ENCODE data around the gene HLA-DMB. TPM values are rescaled to one million over a fixed set of nuclear protein-coding genes. Genes with fewer than 3 reads are reported as not detected.

The HLA-DMB gene
- polyA plus RNA-seq, 6 donors from 2014 or later, result 1,171 to 1,354 (median 1,198) TPM

DNA sequence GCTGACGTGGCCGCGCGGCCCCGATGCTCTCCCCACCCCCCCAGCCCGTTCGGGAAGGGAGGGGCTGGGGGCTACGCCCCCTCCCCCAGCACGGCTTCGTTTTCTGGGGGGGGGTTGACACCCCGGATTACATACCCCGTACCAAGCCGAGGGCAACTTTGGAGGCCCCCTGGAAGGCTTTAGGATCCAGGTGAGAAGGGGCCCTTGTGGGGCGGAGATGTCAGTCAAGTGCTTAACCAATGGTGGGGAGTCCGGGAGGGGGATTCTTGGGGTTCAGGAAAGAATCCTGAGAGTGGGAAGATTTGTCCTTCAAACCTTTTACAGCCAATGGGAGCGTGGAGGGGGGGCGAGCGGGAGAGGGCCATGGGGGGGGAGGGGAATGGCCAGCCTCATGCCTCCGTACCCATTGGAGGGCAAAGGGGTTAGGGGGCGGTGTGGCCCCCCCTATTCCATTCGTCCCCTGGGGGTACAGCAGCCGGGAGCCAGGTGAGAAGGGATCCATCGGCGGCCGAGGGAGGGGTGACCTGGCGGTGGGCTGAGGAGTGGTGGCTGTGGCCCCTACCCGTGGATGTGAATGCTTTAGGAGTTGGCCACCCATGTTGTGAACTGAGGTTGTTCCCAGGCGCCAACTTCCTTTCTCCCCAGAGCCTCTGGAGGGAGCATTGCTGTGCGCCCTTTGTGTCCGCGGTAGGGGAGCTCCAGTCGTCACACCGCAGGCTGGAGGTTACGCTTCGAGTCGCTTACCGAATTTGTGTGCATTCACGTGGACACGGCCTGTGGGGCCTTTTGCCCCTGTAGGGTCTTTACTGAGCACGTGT lies 28.2 kb upstream of the HLA-DMB start:
- DNase-seq (peak; percentile 45), ATAC-seq (ENCODE audit: low read depth in 2 of 2) (no peak)
- Mint-ChIP-seq H3K4me1 (peaks cover 55 to 58% (median 58%) of the 10 kb centered on the region in 3 donors), H3K9me3 (no peaks in the 10 kb centered on the region), H3K4me3 (peak overlapping the region; percentile 93 to 100 (median 97)), H3K27me3 (no peaks in the 10 kb centered on the region), H3K27ac (peak overlapping the region; percentile 98 to 100 (median 99)), H3K36me3 (peaks cover 14 to 28% of the 10 kb centered on the region in 2 donors)

- no peaks in the 10 kb centered on the region for H3K27me3 Mint-ChIP-seq
- peak within 1 kb of the TSS; percentile 98 to 100 (median 99) for H3K27ac Mint-ChIP-seq
- H3K9me3 Mint-ChIP-seq, result no peaks in the 10 kb centered on the region
- H3K4me1 Mint-ChIP-seq, result peaks cover 50 to 54% (median 54%) of the 10 kb centered on the region in 3 donors
- peaks cover 6 to 20% of the 10 kb centered on the region in 2 donors for H3K36me3 Mint-ChIP-seq
- DNase-seq (peak; percentile 99), ATAC-seq (ENCODE audit: low read depth in 2 of 2) (peak; percentile 32 to 41)
- peak within 1 kb of the TSS; percentile 93 to 100 (median 97) for H3K4me3 Mint-ChIP-seq
Measured at GRCh38 chr6:32968093-32968866, 27.5 kb upstream of the HLA-DMB start, which contains the start of gene BRD2. Gene BRD2, plus strand, starts transcription at chr6:32968594. Its CDS starts 4,305 bp downstream, at chr6:32972899.

DNA sequence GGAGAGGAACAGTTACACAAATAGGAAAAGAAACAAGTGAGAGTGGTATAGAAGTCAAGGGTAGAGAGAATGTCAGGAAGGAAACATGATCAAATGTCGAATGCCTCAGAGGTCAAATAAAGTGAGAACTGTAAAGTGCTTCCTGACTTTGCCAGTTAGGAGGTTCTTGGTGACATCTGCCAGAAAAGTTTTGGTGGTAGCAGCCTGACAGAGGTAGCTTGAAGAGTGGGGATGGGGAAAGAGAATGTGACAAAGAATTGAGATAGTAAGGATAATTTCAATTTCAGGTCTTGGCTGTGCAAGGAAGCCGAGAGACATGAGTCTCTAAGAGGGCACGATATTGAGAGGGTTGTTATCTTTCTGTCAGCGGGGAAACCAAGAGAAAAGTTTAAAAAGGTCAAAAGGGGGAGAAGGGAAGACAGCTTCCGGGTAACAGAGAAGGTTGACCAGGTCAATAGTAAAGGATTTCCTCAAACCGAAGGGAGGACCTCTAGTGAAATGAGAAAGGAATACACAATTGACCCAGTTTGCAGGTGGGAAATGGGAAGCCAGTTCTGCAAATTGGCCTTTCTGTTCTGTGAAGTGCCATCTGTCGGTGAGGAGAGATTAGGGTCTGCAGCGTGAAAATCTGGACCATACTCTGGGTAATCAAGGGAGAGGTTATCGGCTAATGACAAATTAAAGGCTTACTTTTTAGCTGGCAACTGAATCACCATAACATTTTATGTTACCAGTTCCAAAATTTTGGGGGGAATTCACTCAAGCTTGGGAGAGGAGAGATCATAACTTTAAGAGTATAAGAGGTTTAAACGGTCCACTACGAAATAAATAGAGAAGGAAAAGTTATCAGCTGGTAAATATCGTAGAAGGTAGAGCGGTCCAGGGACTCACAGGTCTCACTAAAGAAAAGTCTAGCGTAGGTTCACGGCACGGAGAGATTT lies 26.6 kb upstream of the HLA-DMB start:
- Mint-ChIP-seq H3K36me3 (peaks cover 0 to 12% of the 10 kb centered on the region in 2 donors), H3K4me3 (peak overlapping the region; percentile 93 to 100 (median 97)), H3K27me3 (no peaks in the 10 kb centered on the region), H3K4me1 (peaks cover 46 to 60% (median 52%) of the 10 kb centered on the region in 3 donors), H3K27ac (peak overlapping the region; percentile 95 to 100 (median 98)), H3K9me3 (no peaks in the 10 kb centered on the region)
- no peak for ATAC-seq (ENCODE audit: low read depth in 2 of 2)
- peak; percentile 55 for DNase-seq

GRCh38 chr6:32964776-32965175 lies 23.9 kb upstream of the HLA-DMB start:
- H3K27me3 Mint-ChIP-seq, result no peaks in the 10 kb centered on the region
- ATAC-seq (ENCODE audit: low read depth in 2 of 2) (no peak), DNase-seq (no peak)
- no peaks in the 10 kb centered on the region for H3K9me3 Mint-ChIP-seq
- H3K4me3 Mint-ChIP-seq, result peak overlapping the region in 3 of 8 donors; percentile 17 to 100 (median 25)
- H3K27ac Mint-ChIP-seq, result peak overlapping the region in 2 of 6 donors; percentile 31 to 46
- H3K36me3 Mint-ChIP-seq, result peaks cover 0 to 1% of the 10 kb centered on the region in 2 donors
- H3K4me1 Mint-ChIP-seq, result peaks cover 54 to 66% (median 57%) of the 10 kb centered on the region in 3 donors

GRCh38 chr6:32963866-32964265 lies 23.0 kb upstream of the HLA-DMB start:
- peaks cover 50 to 61% (median 53%) of the 10 kb centered on the region in 3 donors for H3K4me1 Mint-ChIP-seq
- peak overlapping the region in 2 of 6 donors; percentile 10 to 25 for H3K27ac Mint-ChIP-seq
- peak overlapping the region in 2 of 8 donors; percentile 24 to 54 for H3K4me3 Mint-ChIP-seq
- ATAC-seq (ENCODE audit: low read depth in 2 of 2) (no peak), DNase-seq (no peak)
- H3K9me3 Mint-ChIP-seq, result no peaks in the 10 kb centered on the region
- H3K36me3 Mint-ChIP-seq, result peaks cover 0 to 5% of the 10 kb centered on the region in 2 donors
- H3K27me3 Mint-ChIP-seq, result no peaks in the 10 kb centered on the region

GRCh38 chr6:32962213-32962826 lies 21.5 kb upstream of the HLA-DMB start:
- H3K4me3 Mint-ChIP-seq, result peak overlapping the region in 1 of 8 donors; percentile 3
- H3K4me1 Mint-ChIP-seq, result peaks cover 51 to 60% (median 55%) of the 10 kb centered on the region in 3 donors
- peak overlapping the region in 3 of 6 donors; percentile 30 to 86 (median 37) for H3K27ac Mint-ChIP-seq
- peaks cover 5 to 8% of the 10 kb centered on the region in 2 donors for H3K36me3 Mint-ChIP-seq
- ATAC-seq (ENCODE audit: low read depth in 2 of 2) (no peak), DNase-seq (no peak)
- no peaks in the 10 kb centered on the region for H3K27me3 Mint-ChIP-seq
- no peaks in the 10 kb centered on the region for H3K9me3 Mint-ChIP-seq

- H3K27ac Mint-ChIP-seq, result peak overlapping the region in 3 of 6 donors; percentile 0 to 80 (median 4)
- DNase-seq (no peak), ATAC-seq (ENCODE audit: low read depth in 2 of 2) (no peak)
- H3K4me3 Mint-ChIP-seq, result peak overlapping the region in 1 of 8 donors; percentile 30
- peaks cover 5 to 8% of the 10 kb centered on the region in 2 donors for H3K36me3 Mint-ChIP-seq
- H3K4me1 Mint-ChIP-seq, result peaks cover 50 to 60% (median 53%) of the 10 kb centered on the region in 3 donors
- no peaks in the 10 kb centered on the region for H3K27me3 Mint-ChIP-seq
- no peaks in the 10 kb centered on the region for H3K9me3 Mint-ChIP-seq
Measured at GRCh38 chr6:32960563-32960962, 19.7 kb upstream of the HLA-DMB start.

DNA sequence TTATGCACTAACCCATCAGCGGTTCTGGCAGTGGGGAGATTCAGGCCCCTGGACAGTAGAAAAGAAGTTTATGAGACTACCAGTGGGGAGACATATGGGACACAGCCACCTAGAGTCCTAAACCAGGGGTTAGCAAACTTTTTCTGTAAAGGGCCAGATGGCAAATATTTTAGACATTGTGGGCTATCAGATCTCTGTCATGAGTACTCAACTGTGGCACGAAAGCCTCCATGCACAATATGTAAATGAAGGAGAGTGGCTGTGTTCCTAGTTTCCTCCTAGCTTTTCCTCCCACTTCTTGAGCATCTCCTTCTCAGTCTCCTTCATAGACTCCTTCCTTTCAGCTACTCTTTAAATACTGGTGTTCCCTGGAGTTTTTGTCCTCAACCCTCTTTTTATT lies 15.3 kb upstream of the HLA-DMB start:
- ATAC-seq (ENCODE audit: low read depth in 2 of 2) (no peak), DNase-seq (no peak)
- H3K27me3 Mint-ChIP-seq, result no peaks in the 10 kb centered on the region
- H3K4me3 Mint-ChIP-seq, result peak overlapping the region in 6 of 8 donors; percentile 6 to 79 (median 73)
- peaks cover 56 to 67% (median 56%) of the 10 kb centered on the region in 3 donors for H3K4me1 Mint-ChIP-seq
- H3K9me3 Mint-ChIP-seq, result no peaks in the 10 kb centered on the region
- H3K27ac Mint-ChIP-seq, result peak overlapping the region in 5 of 6 donors; percentile 31 to 98 (median 84)
- peaks cover 5 to 8% of the 10 kb centered on the region in 2 donors for H3K36me3 Mint-ChIP-seq

DNA sequence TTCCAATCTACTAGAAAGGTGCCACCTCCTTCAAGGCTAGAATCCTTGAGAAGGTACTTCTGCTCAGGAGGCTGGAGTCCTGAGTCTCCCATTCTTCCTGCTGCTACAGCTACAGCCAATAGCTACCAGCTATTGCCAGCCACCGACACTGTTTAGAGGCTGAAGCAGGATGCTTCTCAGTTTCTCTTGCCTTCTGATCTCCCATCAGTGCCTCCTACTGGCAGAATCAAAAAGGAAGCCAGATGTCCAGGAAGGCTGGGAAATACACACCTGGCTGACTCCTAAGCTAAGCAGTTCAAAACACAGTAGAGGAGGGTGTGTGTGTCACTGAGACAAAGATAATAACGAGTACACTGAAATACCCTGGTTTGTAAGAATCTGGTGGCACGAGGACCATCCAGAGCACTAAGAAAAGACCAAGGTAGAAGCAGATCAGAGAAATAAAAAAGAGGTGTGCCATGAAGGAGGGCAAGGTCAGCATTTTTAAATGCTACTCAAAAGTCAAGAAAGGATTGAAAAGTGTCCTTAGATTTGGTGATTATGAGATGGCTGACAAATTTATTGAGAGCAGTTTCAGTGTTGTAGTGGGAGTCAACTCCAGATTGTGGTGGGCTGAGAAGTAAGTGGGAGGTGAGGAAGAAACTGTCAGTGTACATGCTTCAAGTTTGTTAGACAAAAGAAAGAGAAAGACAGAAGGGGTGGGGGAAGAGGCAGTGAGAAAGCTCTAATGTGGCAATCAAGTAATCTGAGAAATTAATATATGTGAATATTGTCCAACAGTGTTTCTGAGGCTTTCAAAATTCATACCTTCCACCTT lies 14.4 kb upstream of the HLA-DMB start:
- Mint-ChIP-seq H3K36me3 (peaks cover 10 to 13% of the 10 kb centered on the region in 2 donors), H3K4me1 (peaks cover 60 to 71% (median 62%) of the 10 kb centered on the region in 3 donors), H3K27me3 (no peaks in the 10 kb centered on the region), H3K27ac (peak overlapping the region; percentile 26 to 98 (median 85)), H3K4me3 (peak overlapping the region; percentile 6 to 79 (median 68)), H3K9me3 (no peaks in the 10 kb centered on the region)
- DNase-seq (no peak), ATAC-seq (ENCODE audit: low read depth in 2 of 2) (no peak)

DNA sequence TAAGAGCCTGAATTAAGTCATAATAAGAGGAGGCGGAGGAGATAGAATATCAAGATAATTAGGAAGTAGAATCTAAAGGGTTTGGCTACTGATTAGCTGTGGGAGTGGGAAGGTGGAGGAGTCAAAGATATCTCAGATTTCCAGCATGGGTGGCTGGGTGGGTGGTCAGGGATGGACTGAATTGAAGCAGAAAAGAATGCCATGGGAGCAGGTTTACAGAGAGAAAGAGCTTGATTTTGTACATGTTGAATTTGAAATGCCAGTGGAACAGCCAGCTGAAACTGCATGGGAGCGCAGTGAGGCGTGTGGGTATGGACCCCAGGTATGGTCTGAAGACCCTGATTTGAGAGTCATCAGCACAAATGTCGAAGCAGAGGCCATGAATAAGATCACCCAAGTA lies 13.4 kb upstream of the HLA-DMB start:
- peaks cover 69 to 80% (median 71%) of the 10 kb centered on the region in 3 donors for H3K4me1 Mint-ChIP-seq
- no peak for DNase-seq
- no peaks in the 10 kb centered on the region for H3K9me3 Mint-ChIP-seq
- no peaks in the 10 kb centered on the region for H3K27me3 Mint-ChIP-seq
- no peak for ATAC-seq (ENCODE audit: low read depth in 2 of 2)
- H3K27ac Mint-ChIP-seq, result peak overlapping the region in 5 of 6 donors; percentile 98 to 99 (median 99)
- H3K4me3 Mint-ChIP-seq, result peak overlapping the region; percentile 19 to 100 (median 98)
- peaks cover 11 to 23% of the 10 kb centered on the region in 2 donors for H3K36me3 Mint-ChIP-seq

DNA sequence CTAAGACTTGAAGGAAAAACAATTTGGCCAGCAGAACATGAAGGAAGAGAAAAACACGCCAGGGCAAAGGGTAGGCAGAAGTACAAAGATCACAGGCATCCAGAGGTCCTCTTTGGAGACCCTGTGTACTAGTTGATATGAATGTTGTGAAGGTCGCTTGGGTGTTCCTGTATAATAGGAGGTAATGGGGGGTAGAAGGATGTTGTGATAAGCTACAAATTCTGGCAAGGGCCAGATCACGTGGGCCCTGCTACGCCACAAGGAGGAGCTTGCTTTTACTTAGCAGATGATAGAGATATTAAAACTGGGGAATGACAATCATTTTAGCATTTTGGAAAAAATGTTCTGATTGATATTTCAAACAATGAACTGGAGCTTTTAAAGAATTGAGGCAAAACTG lies 12.9 kb upstream of the HLA-DMB start:
- H3K36me3 Mint-ChIP-seq, result peaks cover 16 to 28% of the 10 kb centered on the region in 2 donors
- peak overlapping the region; percentile 98 to 99 (median 99) for H3K27ac Mint-ChIP-seq
- no peaks in the 10 kb centered on the region for H3K27me3 Mint-ChIP-seq
- peak overlapping the region; percentile 97 to 100 (median 99) for H3K4me3 Mint-ChIP-seq
- H3K9me3 Mint-ChIP-seq, result no peaks in the 10 kb centered on the region
- H3K4me1 Mint-ChIP-seq, result peaks cover 74 to 85% (median 76%) of the 10 kb centered on the region in 3 donors
- ATAC-seq (ENCODE audit: low read depth in 2 of 2) (no peak), DNase-seq (no peak)
